Measurements from ENCODE around the gene HSD3B2. TPM values are rescaled to one million over a fixed set of nuclear protein-coding genes. Genes with fewer than 3 reads are reported as not detected.
A peak's percentile ranks its signal among the peaks of the same experiment; 100 is the strongest.

HSD3B2 gene
- total RNA-seq, 1 donor from 2014 or later, result 1.2 TPM

DNA sequence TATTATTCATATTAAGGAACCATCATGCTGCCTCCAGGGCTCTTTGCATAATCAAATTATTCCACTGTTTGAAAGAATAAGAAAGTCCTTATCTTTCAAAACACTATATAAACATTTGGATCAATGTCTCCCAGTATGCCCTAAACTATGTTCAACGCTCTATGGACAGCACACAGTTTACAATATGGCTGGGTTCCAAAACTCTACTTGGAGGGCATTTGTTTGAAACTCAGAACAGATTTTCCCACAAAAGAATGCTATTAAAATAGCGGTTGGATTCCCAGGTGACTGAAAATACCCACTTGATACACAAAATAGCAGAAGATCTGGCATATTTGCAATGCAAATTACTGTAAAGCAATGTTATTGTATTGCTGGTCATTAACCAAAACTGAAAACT, 43.1 kb upstream of the HSD3B2 start:
- H3K36me3 Mint-ChIP-seq, result no peaks in the 10 kb centered on the region
- peaks cover 4% of the 10 kb centered on the region for H3K4me1 Mint-ChIP-seq (ENCODE audit: unreplicated experiment)
- no peak overlapping the region for H3K27ac Mint-ChIP-seq
- H3K9me3 Mint-ChIP-seq, result no peaks in the 10 kb centered on the region
- H3K4me3 Mint-ChIP-seq, result no peak overlapping the region
- no peak for DNase-seq (ENCODE audit: extremely low spot score, unreplicated experiment)
- TF ChIP-seq CTCF (conservative IDR thresholded peaks at IDR 0.05), result no peak
- peaks cover 17% of the 10 kb centered on the region for H3K27me3 Mint-ChIP-seq

DNA sequence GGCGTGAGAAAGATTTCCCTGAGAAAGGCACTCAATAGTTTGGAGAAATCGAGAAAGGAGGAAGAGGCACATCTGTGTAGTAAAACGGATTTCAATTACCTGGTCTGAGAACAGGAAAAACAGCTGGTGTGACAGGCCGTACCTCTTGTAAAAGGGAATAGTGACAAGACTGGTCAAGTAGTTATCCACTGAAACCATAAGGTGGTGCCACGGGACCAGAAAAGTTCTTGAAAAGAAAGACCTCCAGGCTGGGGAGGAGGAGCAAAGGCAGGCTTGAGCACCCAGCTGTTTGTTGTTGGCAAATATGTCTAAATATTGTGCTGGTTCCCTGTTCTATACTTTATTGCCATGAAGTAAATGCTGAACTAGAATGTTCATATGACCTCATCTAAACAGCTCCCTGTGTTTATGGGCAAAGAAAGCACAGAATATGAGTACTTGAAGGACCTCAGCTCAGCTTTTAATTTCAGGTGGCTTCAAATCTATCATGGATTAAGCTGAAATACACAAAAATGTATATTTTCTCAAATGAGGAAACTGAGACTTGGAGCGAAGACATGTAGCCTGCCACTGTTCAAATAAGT, 42.4 kb upstream of the HSD3B2 start:
- H3K27ac Mint-ChIP-seq, result no peak overlapping the region
- peaks cover 4% of the 10 kb centered on the region for H3K4me1 Mint-ChIP-seq (ENCODE audit: unreplicated experiment)
- peaks cover 17% of the 10 kb centered on the region for H3K27me3 Mint-ChIP-seq
- no peaks in the 10 kb centered on the region for H3K9me3 Mint-ChIP-seq
- no peaks in the 10 kb centered on the region for H3K36me3 Mint-ChIP-seq
- no peak overlapping the region for H3K4me3 Mint-ChIP-seq
- peak; percentile 61 for TF ChIP-seq CTCF (conservative IDR thresholded peaks at IDR 0.05)
- DNase-seq (ENCODE audit: extremely low spot score, unreplicated experiment), result no peak

- H3K27me3 Mint-ChIP-seq, result peaks cover 15% of the 10 kb centered on the region
- H3K36me3 Mint-ChIP-seq, result no peaks in the 10 kb centered on the region
- H3K27ac Mint-ChIP-seq, result no peak overlapping the region
- H3K4me1 Mint-ChIP-seq (ENCODE audit: unreplicated experiment), result peaks cover 4% of the 10 kb centered on the region
- DNase-seq (ENCODE audit: extremely low spot score, unreplicated experiment), result no peak
- H3K4me3 Mint-ChIP-seq, result no peak overlapping the region
- H3K9me3 Mint-ChIP-seq, result no peaks in the 10 kb centered on the region
- TF ChIP-seq CTCF (conservative IDR thresholded peaks at IDR 0.05), result no peak
Measured at GRCh38 chr1:119373465-119373864, 41.5 kb upstream of the HSD3B2 start.

- peak overlapping the region; percentile 75 for H3K27ac Mint-ChIP-seq
- no peak for TF ChIP-seq CTCF (conservative IDR thresholded peaks at IDR 0.05)
- H3K27me3 Mint-ChIP-seq, result peaks cover 11% of the 10 kb centered on the region
- no peaks in the 10 kb centered on the region for H3K36me3 Mint-ChIP-seq
- no peaks in the 10 kb centered on the region for H3K9me3 Mint-ChIP-seq
- H3K4me3 Mint-ChIP-seq, result no peak overlapping the region
- H3K4me1 Mint-ChIP-seq (ENCODE audit: unreplicated experiment), result peaks cover 4% of the 10 kb centered on the region
- DNase-seq (ENCODE audit: extremely low spot score, unreplicated experiment), result no peak
Measured at GRCh38 chr1:119374208-119374874, 40.6 kb upstream of the HSD3B2 start.

DNA sequence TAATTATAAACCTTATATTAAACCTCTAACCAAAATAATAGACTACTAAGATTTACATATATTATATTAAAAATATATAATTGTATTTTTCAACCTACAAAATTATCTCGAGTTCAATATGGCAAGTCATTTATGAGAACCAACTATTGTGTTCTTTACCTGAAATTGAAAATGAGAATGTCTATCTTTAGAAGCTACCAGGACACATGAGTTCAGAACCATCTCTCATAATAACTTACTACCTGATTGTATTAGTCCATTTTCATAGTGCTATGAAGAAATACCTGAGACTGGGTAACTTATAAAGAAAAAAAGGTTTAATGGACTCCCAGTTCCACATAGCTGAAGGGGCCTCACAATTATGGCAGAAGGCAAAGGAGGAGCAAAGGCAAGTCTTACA, 39.6 kb upstream of the HSD3B2 start:
- H3K36me3 Mint-ChIP-seq, result no peaks in the 10 kb centered on the region
- H3K4me3 Mint-ChIP-seq, result no peak overlapping the region
- H3K9me3 Mint-ChIP-seq, result no peaks in the 10 kb centered on the region
- peaks cover 11% of the 10 kb centered on the region for H3K27me3 Mint-ChIP-seq
- peaks cover 4% of the 10 kb centered on the region for H3K4me1 Mint-ChIP-seq (ENCODE audit: unreplicated experiment)
- TF ChIP-seq CTCF (conservative IDR thresholded peaks at IDR 0.05), result no peak
- no peak overlapping the region for H3K27ac Mint-ChIP-seq
- no peak for DNase-seq (ENCODE audit: extremely low spot score, unreplicated experiment)

Data from type B pancreatic cell (in vitro differentiated cells).